ENCODE data around the gene NCKAP1.

Gene NCKAP1

DNA sequence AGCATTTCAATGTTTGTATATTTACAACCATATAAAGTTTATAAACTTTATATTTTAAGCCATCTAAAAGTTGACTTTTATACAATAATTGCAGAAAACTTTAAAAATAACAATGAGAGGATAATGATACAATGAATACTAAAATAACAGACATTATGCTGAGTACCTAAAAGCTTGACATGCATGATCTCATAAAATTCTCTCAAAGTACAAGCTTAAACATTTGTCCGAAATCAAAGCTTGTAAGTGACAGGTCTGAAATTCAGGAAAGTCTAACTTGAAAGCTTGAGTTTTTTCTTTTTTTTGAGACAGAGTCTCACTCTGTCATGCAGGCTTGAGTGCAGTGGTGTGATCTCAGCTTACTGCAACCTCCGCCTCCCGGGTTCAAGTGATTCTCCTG lies 87.7 kb downstream of the NCKAP1 start:
- H3K4me3 ChIP-seq (ENCODE audit: low read depth, low read length), result no peak overlapping the region
- TF ChIP-seq, protein P1, sequence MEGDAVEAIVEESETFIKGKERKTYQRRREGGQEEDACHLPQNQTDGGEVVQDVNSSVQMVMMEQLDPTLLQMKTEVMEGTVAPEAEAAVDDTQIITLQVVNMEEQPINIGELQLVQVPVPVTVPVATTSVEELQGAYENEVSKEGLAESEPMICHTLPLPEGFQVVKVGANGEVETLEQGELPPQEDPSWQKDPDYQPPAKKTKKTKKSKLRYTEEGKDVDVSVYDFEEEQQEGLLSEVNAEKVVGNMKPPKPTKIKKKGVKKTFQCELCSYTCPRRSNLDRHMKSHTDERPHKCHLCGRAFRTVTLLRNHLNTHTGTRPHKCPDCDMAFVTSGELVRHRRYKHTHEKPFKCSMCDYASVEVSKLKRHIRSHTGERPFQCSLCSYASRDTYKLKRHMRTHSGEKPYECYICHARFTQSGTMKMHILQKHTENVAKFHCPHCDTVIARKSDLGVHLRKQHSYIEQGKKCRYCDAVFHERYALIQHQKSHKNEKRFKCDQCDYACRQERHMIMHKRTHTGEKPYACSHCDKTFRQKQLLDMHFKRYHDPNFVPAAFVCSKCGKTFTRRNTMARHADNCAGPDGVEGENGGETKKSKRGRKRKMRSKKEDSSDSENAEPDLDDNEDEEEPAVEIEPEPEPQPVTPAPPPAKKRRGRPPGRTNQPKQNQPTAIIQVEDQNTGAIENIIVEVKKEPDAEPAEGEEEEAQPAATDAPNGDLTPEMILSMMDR (IDR thresholded peaks at IDR 0.05; ENCODE audit: insufficient read depth, low read length, missing control alignments), result no peak
- DNase-seq (ENCODE audit: low read depth, low spot score), result no peak
- POLR2A ChIA-PET, result interaction anchor here (0.7 kb wide), 1 partner anchor 88 kb away, joined by 3 read pairs; no protein-coding TSS in a partner anchor
- CTCF ChIA-PET, result interaction anchor here (1.0 to 2.0 kb wide), 3 partner anchors 21 to 166 kb away, joined by 4 to 7 read pairs (median 5); no protein-coding TSS in a partner anchor

DNA sequence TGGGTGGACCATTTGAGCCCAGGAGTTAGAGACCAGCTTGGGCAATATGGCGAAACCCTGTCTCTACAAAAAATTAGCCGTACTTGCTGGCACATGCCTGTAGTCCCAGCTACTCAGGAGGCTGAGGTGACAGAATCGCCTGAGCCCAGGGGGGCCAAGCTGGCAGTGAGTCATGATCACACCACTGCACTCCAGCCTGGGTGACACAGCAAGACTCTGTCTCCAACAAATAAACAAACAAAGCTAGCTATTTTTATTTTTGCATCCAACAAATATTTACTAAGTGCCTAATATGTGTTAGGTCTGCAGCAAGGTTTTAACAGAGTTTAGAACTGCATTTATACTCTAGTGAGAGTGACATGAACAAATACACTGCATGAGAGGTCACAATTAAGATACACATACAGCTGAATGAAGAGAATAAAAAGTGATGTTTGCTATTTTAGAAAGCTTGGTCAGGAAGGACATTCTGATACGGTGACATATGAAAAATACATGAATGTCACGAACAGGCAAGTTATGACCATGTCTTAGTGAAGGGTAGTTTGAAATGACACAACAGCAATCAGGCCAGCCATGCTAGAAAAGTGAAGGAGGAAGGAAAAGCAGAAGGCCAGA lies 88.6 kb downstream of the NCKAP1 start:
- ChIA-PET POLR2A (no interaction called here), CTCF (interaction anchor here (1.9 to 2.0 kb wide), 2 partner anchors 30 to 165 kb away, joined by 4 to 7 read pairs; no protein-coding TSS in a partner anchor)
- H3K4me3 ChIP-seq (ENCODE audit: low read depth, low read length), result no peak overlapping the region
- TF ChIP-seq, protein P1 (IDR thresholded peaks at IDR 0.05; ENCODE audit: insufficient read depth, low read length, missing control alignments), result no peak
- DNase-seq (ENCODE audit: low read depth, low spot score), result no peak

DNA sequence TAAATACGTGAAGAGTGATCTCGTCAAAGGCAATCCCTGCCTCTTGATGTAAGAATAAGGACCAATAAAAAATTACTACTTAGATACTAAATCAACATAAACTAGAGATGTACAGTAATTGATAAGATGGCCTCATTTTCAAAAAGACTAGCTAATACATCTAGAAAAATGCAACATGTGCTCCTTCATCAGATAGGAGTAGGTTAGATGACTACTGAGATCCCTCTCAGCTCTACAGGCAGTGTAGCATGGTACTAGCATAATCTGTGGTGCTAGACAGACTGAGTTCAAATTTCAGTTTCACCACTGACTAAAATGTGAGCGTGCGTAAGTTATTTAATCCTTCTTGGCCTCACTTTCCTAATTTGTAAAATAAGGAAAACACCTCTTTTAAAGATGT lies 89.2 kb downstream of the NCKAP1 start:
- TF ChIP-seq, protein P1 (IDR thresholded peaks at IDR 0.05; ENCODE audit: insufficient read depth, low read length, missing control alignments), result no peak
- H3K4me3 ChIP-seq (ENCODE audit: low read depth, low read length), result no peak overlapping the region
- ChIA-PET POLR2A (no interaction called here), CTCF (no interaction called here)
- DNase-seq (ENCODE audit: low read depth, low spot score), result no peak

DNA sequence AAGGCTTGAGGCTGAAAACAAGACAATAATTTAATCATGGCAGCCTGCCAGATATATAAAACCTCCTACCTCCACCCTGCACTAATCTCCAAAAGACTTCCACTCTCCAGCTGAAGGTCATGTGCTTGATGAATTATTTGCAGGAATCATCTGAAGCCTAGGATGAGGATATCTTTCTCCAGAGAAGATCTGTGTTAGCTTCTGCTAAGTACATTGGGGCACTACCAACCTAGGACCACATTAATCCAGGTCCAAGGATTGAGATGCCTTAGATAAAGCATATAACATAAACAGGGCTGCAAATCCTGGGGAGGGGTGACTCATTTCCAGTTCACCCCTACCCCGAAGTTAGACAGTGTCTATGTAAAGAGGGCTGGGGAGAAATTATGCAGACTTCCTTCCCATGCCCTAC lies 91.3 kb downstream of the NCKAP1 start:
- no peak for DNase-seq (ENCODE audit: low read depth, low spot score)
- ChIA-PET CTCF (interaction anchor here (1.2 kb wide), 1 partner anchor 11 kb away, joined by 3 read pairs; no protein-coding TSS in a partner anchor), POLR2A (no interaction called here)

DNA sequence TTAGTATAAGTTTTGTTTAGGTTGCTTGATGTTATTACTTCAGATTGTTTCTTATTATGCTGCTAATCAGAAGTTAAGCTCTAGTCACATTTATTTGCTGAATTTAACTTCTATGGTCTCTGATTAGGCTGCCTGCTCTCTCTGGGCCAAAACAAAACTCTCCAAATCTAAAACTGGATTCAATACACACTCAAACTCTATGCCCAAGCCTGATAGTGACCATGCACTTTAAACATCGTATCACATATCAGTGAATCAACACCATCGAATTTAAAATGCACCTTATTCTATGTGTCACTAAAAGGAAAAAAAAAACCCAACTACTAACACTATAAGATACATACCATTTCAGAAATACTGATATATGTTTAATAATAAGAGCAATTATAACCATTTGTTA lies 94.9 kb downstream of the NCKAP1 start:
- CTCF ChIA-PET, result interaction anchor here (1.0 kb wide), 1 partner anchor 180 kb away, joined by 3 read pairs; no protein-coding TSS in a partner anchor
- POLR2A ChIA-PET, result no interaction called here
- DNase-seq (ENCODE audit: low read depth, low spot score), result no peak
- no peak overlapping the region for H3K4me3 ChIP-seq (ENCODE audit: low read depth, low read length)
- TF ChIP-seq, protein P1 (IDR thresholded peaks at IDR 0.05; ENCODE audit: insufficient read depth, low read length, missing control alignments), result no peak

More for the DNA sequence above, 91.3 kb downstream of the NCKAP1 start:
- no peak overlapping the region for H3K4me3 ChIP-seq (ENCODE audit: low read depth, low read length)
- TF ChIP-seq, protein P1 (IDR thresholded peaks at IDR 0.05; ENCODE audit: insufficient read depth, low read length, missing control alignments), result no peak

DNA sequence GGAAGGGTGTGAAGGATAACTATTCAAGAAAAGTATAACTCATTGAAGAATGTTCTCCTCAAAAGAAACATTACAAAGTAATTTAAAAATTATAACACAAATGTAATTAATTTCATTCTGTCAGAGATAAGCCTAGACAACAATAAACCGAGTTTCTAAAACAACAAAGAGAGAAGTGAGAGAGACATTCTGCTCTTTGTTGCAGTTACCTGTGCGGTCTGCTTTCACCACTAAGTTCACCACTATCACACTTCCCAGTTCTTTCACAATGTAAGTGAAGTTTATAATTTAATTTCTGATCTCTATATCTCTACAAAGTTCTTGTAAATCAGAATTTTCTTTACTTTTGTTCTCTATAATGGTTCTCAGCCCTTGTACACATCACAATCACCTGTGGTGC lies 95.5 kb downstream of the NCKAP1 start:
- DNase-seq (ENCODE audit: low read depth, low spot score), result no peak
- H3K4me3 ChIP-seq (ENCODE audit: low read depth, low read length), result no peak overlapping the region
- TF ChIP-seq, protein P1 (IDR thresholded peaks at IDR 0.05; ENCODE audit: insufficient read depth, low read length, missing control alignments), result no peak
- ChIA-PET POLR2A (no interaction called here), CTCF (no interaction called here)

All from AG04449 (cell line).